Glutamatergic neuron (in vitro differentiated cells): ENCODE results near the gene ST6GALNAC3. TPM values are rescaled to one million over a fixed set of nuclear protein-coding genes. Genes with fewer than 3 reads are reported as not detected.

Experiments used
- DNase-seq: peaks from one replicate; pipeline ENCODE4 v3.0.0; 2022
- H3K27ac Mint-ChIP-seq: one replicate; pipeline ENCODE4 v1.8.0; 2020; ENCODE audit warnings: mild to moderate bottlenecking, mixed read lengths, inconsistent platforms; ENCODE audit not compliant: unreplicated experiment
- H3K27me3 Mint-ChIP-seq: one replicate; pipeline ENCODE4 v1.8.0; 2020; ENCODE audit warnings: mild to moderate bottlenecking, moderate library complexity, mixed read lengths, inconsistent platforms; ENCODE audit not compliant: unreplicated experiment
- H3K36me3 Mint-ChIP-seq: one replicate; pipeline ENCODE4 v1.8.0; 2020; ENCODE audit warnings: mild to moderate bottlenecking, mixed read lengths, inconsistent platforms; ENCODE audit not compliant: unreplicated experiment
- H3K4me1 Mint-ChIP-seq: one replicate; pipeline ENCODE4 v1.8.0; 2020; ENCODE audit warnings: mild to moderate bottlenecking, low read depth, mixed read lengths, inconsistent platforms; ENCODE audit not compliant: unreplicated experiment
- H3K4me3 Mint-ChIP-seq: one replicate; pipeline ENCODE4 v1.8.0; 2020; ENCODE audit warnings: mild to moderate bottlenecking, mixed read lengths, inconsistent platforms; ENCODE audit not compliant: unreplicated experiment
- H3K9me3 Mint-ChIP-seq: one replicate; pipeline ENCODE4 v1.8.0; 2020; ENCODE audit warnings: mild to moderate bottlenecking, moderate library complexity, mixed read lengths, inconsistent platforms; ENCODE audit not compliant: unreplicated experiment
- CTCF ChIP-seq: fragments of 200-600 bp; sonication (generic); IDR thresholded peaks from one replicate; pipeline ENCODE4 v1.5.0; 2021; ENCODE audit not compliant: partially characterized antibody, unreplicated experiment
- total RNA-seq: library from RNA; stranded (reverse); fragmentation: NEBNext Ultra II Directional; extraction: Animal tissue kit (Norgen Biotek cat#: 25700); gene quantifications from one replicate; pipeline ENCODE4 v1.2.1, GENCODE V29; 2021; ENCODE audit not compliant: unreplicated experiment

The ST6GALNAC3 gene
- total RNA-seq, 1 donor from 2014 or later = 6.5 TPM

- Mint-ChIP-seq H3K4me3 (no peak overlapping the region), H3K27ac (no peak overlapping the region), H3K9me3 (no peaks in the 10 kb centered on the region), H3K27me3 (no peaks in the 10 kb centered on the region), H3K4me1 (peaks cover 18% of the 10 kb centered on the region), H3K36me3 (no peaks in the 10 kb centered on the region)
- no peak for DNase-seq
- no peak for TF ChIP-seq CTCF
Observed at GRCh38 chr1:76576876-76577524, 502.5 kb downstream of the ST6GALNAC3 start.

- Mint-ChIP-seq H3K4me1 (peaks cover 19% of the 10 kb centered on the region), H3K4me3 (no peak overlapping the region), H3K27me3 (no peaks in the 10 kb centered on the region), H3K36me3 (no peaks in the 10 kb centered on the region), H3K27ac (peak overlapping the region; percentile 3), H3K9me3 (no peaks in the 10 kb centered on the region)
- no peak for DNase-seq
- no peak for TF ChIP-seq CTCF
Observed at GRCh38 chr1:76577525-76578185, 503.1 kb downstream of the ST6GALNAC3 start.

- Mint-ChIP-seq H3K9me3 (no peaks in the 10 kb centered on the region), H3K4me3 (no peak overlapping the region), H3K27ac (no peak overlapping the region), H3K4me1 (peaks cover 32% of the 10 kb centered on the region), H3K27me3 (no peaks in the 10 kb centered on the region), H3K36me3 (no peaks in the 10 kb centered on the region)
- DNase-seq = no peak
- TF ChIP-seq CTCF = no peak
Observed at GRCh38 chr1:76580206-76580605, 505.7 kb downstream of the ST6GALNAC3 start.

- no peaks in the 10 kb centered on the region for H3K27me3 Mint-ChIP-seq
- H3K4me1 Mint-ChIP-seq = peaks cover 31% of the 10 kb centered on the region
- H3K27ac Mint-ChIP-seq = no peak overlapping the region
- H3K4me3 Mint-ChIP-seq = no peak overlapping the region
- no peaks in the 10 kb centered on the region for H3K9me3 Mint-ChIP-seq
- no peak for TF ChIP-seq CTCF
- no peak for DNase-seq
- no peaks in the 10 kb centered on the region for H3K36me3 Mint-ChIP-seq
Observed at GRCh38 chr1:76581712-76582111, 507.2 kb downstream of the ST6GALNAC3 start.

GRCh38 chr1:76583235-76583868 is 508.8 kb downstream of the ST6GALNAC3 start:
- Mint-ChIP-seq H3K27me3 (no peaks in the 10 kb centered on the region), H3K36me3 (no peaks in the 10 kb centered on the region), H3K27ac (peak overlapping the region; percentile 3), H3K4me1 (peaks cover 23% of the 10 kb centered on the region), H3K4me3 (no peak overlapping the region), H3K9me3 (no peaks in the 10 kb centered on the region)
- DNase-seq = no peak
- no peak for TF ChIP-seq CTCF
